LNCaP clone FGC (cell line): Measurements from ENCODE around the gene CASR.
"Not testable (repeated sequence)": the region's sequence is repeated elsewhere in the genome, so short reads cannot be mapped to it uniquely, and the experiment has no call there.

Source experiments
- DNase-seq: peaks from one replicate; pipeline ENCODE4 v3.0.0-alpha.2; 2011; ENCODE audit warnings: low read depth
- H3K4me3 ChIP-seq: 2 replicates; pipeline ENCODE4 v1.5.1; 2011; ENCODE audit warnings: mild to moderate bottlenecking, low read depth, low read length, control low read depth
- CTCF ChIP-seq: IDR thresholded peaks from 2 replicates; pipeline ENCODE4 v1.5.1; 2012; ENCODE audit warnings: mild to moderate bottlenecking; ENCODE audit not compliant: control insufficient read depth, insufficient read depth; ENCODE audit errors: extremely low read depth

The CASR gene

DNA sequence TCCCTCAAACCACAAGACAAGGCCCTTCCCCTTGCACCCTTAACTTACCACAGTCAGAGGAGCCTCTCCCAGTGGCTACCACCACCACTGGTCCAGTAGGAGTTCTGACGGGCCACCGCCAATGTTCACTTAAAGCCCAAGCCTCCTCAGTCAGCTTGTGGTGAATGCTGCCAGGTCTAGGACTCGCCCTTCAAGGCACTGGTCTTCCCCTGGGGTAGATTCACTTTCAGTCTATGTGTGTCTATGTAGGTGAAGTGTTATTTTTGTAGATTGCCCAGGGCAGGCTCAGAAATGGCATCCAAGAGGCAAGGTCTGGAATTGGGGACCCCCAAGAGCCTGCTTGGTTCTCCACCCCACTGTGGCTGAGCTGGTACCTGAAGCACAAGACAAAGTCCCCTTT lies 15.4 kb upstream of the CASR start:
- TF ChIP-seq CTCF, result no peak
- DNase-seq, result no peak
- H3K4me3 ChIP-seq, result no peak overlapping the region

GRCh38 chr3:122169911-122170310 lies 13.6 kb upstream of the CASR start:
- no peak overlapping the region for H3K4me3 ChIP-seq
- DNase-seq, result no peak
- TF ChIP-seq CTCF, result no peak

DNA sequence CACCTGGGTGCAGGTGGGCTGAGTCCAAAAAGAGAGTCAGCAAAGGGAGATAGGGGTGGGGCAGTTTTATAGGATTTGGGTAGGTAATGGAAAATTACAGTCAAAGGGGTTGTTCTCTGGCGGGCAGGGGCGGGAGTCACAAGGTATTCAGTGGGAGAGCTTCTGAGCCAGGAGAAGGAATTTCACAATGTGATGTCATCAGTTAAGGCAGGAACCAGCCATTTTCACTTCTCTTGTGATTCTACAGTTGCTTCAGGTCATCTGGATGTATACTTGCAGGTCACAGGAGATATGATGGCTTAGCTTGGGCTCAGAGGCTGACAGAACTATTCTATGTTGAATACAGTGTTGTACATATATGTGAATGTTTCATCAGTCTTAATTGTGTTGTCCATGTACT lies 12.1 kb upstream of the CASR start:
- H3K4me3 ChIP-seq, DNase-seq: not testable (repeated sequence)

DNA sequence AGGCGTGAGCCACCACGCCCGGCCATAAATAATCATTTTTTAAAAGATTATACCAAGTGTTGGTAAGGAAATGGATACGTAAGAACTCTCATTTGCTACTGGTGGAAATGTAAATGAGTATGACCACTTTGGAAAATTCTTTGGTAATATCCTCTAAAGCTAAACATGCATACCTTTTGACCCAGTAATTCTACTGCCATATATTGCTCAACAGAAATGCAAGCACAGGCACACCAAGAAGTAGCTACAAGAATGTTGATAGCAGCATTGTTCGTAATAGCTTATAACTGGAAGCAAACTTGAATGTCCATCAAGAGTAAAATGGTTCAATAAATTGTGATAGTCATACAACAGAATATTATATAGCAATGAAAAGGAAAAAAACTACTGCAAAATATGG lies 4.8 kb upstream of the CASR start:
- DNase-seq, result no peak
- TF ChIP-seq CTCF, result no peak
- no peak overlapping the region for H3K4me3 ChIP-seq

DNA sequence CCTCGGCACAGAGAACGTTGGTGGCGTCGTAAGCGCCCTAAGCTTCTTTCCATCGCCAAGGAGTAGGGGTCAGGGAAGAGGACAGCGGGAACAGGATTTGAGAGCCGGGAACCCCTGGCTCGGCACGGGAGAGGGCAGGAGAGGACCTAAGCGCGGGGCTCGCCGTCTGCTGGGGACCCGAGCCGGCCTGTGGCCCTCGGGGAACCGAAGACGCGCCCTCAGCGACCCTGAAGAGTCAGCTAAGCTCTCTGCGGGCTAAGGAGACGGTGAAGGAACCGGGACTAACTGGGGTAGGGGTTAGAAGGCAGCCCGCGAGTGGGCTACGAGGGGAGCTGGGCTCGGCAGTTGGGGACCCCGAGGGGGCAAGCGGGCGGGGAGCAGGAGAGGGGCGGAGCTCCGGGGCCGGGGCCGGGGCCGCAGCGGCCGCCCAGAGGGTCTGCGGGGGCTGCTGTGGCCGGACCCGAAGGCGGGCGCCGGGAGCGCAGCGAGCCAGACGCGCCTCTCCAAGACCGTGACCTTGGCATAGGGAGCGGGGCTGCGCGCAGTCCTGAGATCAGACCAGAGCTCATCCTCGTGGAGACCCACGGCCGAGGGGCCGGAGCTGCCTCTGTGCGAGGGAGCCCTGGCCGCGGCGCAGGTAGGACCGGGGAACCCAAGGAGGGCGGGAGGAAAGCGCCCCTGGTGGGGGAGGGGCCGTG lies 574 bp downstream of the CASR start:
- no peak for DNase-seq

GRCh38 chr3:122184591-122184929 lies 1.1 kb downstream of the CASR start:
- no peak overlapping the region for H3K4me3 ChIP-seq
- DNase-seq, result no peak
- TF ChIP-seq CTCF, result no peak

More for the DNA sequence above, 574 bp downstream of the CASR start:
- H3K4me3 ChIP-seq, result no peak overlapping the region
- TF ChIP-seq CTCF, result no peak

- no peak for TF ChIP-seq CTCF
- H3K4me3 ChIP-seq, result no peak overlapping the region
- DNase-seq, result peak; percentile 46
Observed at GRCh38 chr3:122186372-122186771, 2.9 kb downstream of the CASR start.
